ENCODE measurements around the gene ADAMTS17.

DNA sequence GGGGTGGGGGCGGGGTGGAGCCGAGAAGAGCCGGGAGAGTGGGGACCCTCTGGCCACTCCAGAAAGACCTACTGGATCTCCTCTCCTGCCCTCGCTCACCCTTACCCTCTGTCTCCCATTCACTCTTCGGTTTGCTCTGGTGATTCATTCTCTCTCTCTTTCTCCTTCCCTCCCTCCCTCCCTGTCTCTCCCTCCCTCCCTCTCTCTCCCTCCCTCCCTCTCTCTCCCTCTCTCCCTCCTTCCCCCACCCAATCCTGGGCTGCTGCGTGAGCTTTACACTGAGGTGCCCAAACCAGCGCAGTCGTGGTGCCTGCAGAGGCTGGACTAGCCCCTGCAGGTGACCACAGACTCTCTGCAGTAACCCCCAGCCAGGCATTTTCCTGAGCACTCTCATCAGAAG, 32.2 kb upstream of the ADAMTS17 start:
- TF ChIP-seq, protein P1, sequence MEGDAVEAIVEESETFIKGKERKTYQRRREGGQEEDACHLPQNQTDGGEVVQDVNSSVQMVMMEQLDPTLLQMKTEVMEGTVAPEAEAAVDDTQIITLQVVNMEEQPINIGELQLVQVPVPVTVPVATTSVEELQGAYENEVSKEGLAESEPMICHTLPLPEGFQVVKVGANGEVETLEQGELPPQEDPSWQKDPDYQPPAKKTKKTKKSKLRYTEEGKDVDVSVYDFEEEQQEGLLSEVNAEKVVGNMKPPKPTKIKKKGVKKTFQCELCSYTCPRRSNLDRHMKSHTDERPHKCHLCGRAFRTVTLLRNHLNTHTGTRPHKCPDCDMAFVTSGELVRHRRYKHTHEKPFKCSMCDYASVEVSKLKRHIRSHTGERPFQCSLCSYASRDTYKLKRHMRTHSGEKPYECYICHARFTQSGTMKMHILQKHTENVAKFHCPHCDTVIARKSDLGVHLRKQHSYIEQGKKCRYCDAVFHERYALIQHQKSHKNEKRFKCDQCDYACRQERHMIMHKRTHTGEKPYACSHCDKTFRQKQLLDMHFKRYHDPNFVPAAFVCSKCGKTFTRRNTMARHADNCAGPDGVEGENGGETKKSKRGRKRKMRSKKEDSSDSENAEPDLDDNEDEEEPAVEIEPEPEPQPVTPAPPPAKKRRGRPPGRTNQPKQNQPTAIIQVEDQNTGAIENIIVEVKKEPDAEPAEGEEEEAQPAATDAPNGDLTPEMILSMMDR (IDR thresholded peaks at IDR 0.05): no peak
- no peak for TF ChIP-seq POLR2A (IDR thresholded peaks at IDR 0.05)
